ENCODE data around the gene PC. TPM values are rescaled to one million over a fixed set of nuclear protein-coding genes. Genes with fewer than 3 reads are reported as not detected.

The PC gene
- total RNA-seq, 1 experiment from 2014 or later, result 22.5 TPM

- H3K9me3 ChIP-seq, result no peaks in the 10 kb centered on the region
- Mint-ChIP-seq H3K27ac (ENCODE audit: unreplicated experiment) (no peak overlapping the region), H3K4me1 (ENCODE audit: low read depth, unreplicated experiment) (no peaks in the 10 kb centered on the region), H3K9me3 (ENCODE audit: unreplicated experiment) (no peaks in the 10 kb centered on the region), H3K36me3 (ENCODE audit: insufficient read depth, unreplicated experiment) (no peaks in the 10 kb centered on the region), H3K4me3 (ENCODE audit: unreplicated experiment) (no peak overlapping the region), H3K27me3 (ENCODE audit: insufficient read depth, unreplicated experiment) (no peaks in the 10 kb centered on the region)
- peaks cover 4% of the 10 kb centered on the region; the same call in 1 of the 2 replicates for H3K4me1 ChIP-seq
- CTCF ChIA-PET, result interaction anchor here (0.6 to 1.6 kb wide), 5 partner anchors 9 to 1810 kb away, joined by 3 to 7 read pairs (median 4); no protein-coding TSS in a partner anchor
- no peaks in the 10 kb centered on the region for H3K27me3 ChIP-seq (replicated peaks; ENCODE audit: control insufficient read depth, insufficient read depth, low read length)
- DNase-seq, result no peak
- no peaks in the 10 kb centered on the region; the same call in 1 of the 2 replicates for H3K36me3 ChIP-seq (ENCODE audit: control insufficient read depth, insufficient read depth, low read length)
- no TSS peak for BruUV-seq (replicated peaks)
- intact Hi-C loops (cut with micrococcal nuclease; ENCODE audit: unreplicated experiment), result loop anchor here (1.0 to 5.0 kb wide), 3 partner anchors 24 to 110 kb away; partner anchors contain the start of genes C11orf86, PC and RCE1
- no peak overlapping the region for H3K4me3 ChIP-seq (ENCODE audit: low read depth, low read length)
- TF ChIP-seq CTCF (IDR thresholded peaks at IDR 0.05; ENCODE audit: insufficient read depth in 1 of 2, low read depth in 1 of 2, low read length in 1 of 2, severe bottlenecking in 1 of 2, unreplicated experiment in 1 of 2), result peak in 1 of 2 experiments; percentile 34
- POLR2A ChIA-PET, result no interaction called here
Measured at GRCh38 chr11:66867425-66868040, 90.7 kb downstream of the PC start.

- intact Hi-C loops (cut with micrococcal nuclease; ENCODE audit: unreplicated experiment), result loop anchor here (5.0 kb wide), 2 partner anchors 91 to 111 kb away; partner anchors contain the start of genes C11orf86 and PC
- Histone ChIP-seq H3K9me3 (no peaks in the 10 kb centered on the region), H3K4me3 (ENCODE audit: low read depth, low read length) (no peak overlapping the region), H3K27me3 (replicated peaks; ENCODE audit: control insufficient read depth, insufficient read depth, low read length) (no peaks in the 10 kb centered on the region), H3K36me3 (ENCODE audit: control insufficient read depth, insufficient read depth, low read length) (no peaks in the 10 kb centered on the region; the same call in 1 of the 2 replicates), H3K4me1 (peaks cover 4% of the 10 kb centered on the region; the same call in 1 of the 2 replicates)
- Mint-ChIP-seq H3K27ac (ENCODE audit: unreplicated experiment) (no peak overlapping the region), H3K4me1 (ENCODE audit: low read depth, unreplicated experiment) (no peaks in the 10 kb centered on the region), H3K36me3 (ENCODE audit: insufficient read depth, unreplicated experiment) (no peaks in the 10 kb centered on the region), H3K9me3 (ENCODE audit: unreplicated experiment) (no peaks in the 10 kb centered on the region), H3K4me3 (ENCODE audit: unreplicated experiment) (no peak overlapping the region), H3K27me3 (ENCODE audit: insufficient read depth, unreplicated experiment) (no peaks in the 10 kb centered on the region)
- TF ChIP-seq CTCF (IDR thresholded peaks at IDR 0.05; ENCODE audit: insufficient read depth in 1 of 2, low read depth in 1 of 2, low read length in 1 of 2, severe bottlenecking in 1 of 2, unreplicated experiment in 1 of 2), result no peak
- BruUV-seq (replicated peaks), result no TSS peak
- ChIA-PET POLR2A (no interaction called here), CTCF (interaction anchor here (1.6 kb wide), 1 partner anchor 9 kb away, joined by 6 read pairs; no protein-coding TSS in a partner anchor)
- no peak for DNase-seq
Measured at GRCh38 chr11:66866511-66866986, 91.6 kb downstream of the PC start.

GRCh38 chr11:66866007-66866406, 92.2 kb downstream of the PC start:
- H3K27me3 ChIP-seq (replicated peaks; ENCODE audit: control insufficient read depth, insufficient read depth, low read length), result no peaks in the 10 kb centered on the region
- H3K4me3 ChIP-seq (ENCODE audit: low read depth, low read length), result no peak overlapping the region
- no peaks in the 10 kb centered on the region for H3K36me3 Mint-ChIP-seq (ENCODE audit: insufficient read depth, unreplicated experiment)
- H3K4me1 ChIP-seq, result peaks cover 4% of the 10 kb centered on the region; the same call in 1 of the 2 replicates
- no peaks in the 10 kb centered on the region for H3K9me3 ChIP-seq
- H3K36me3 ChIP-seq (ENCODE audit: control insufficient read depth, insufficient read depth, low read length), result no peaks in the 10 kb centered on the region; the same call in 1 of the 2 replicates
- no TSS peak for BruUV-seq (replicated peaks)
- no peak overlapping the region for H3K27ac Mint-ChIP-seq (ENCODE audit: unreplicated experiment)
- no peak for TF ChIP-seq CTCF (IDR thresholded peaks at IDR 0.05; ENCODE audit: insufficient read depth in 1 of 2, low read depth in 1 of 2, low read length in 1 of 2, severe bottlenecking in 1 of 2, unreplicated experiment in 1 of 2)
- H3K4me3 Mint-ChIP-seq (ENCODE audit: unreplicated experiment), result no peak overlapping the region
- CTCF ChIA-PET, result interaction anchor here (1.6 kb wide), 1 partner anchor 20 kb away, joined by 3 read pairs; no protein-coding TSS in a partner anchor
- intact Hi-C loops (cut with micrococcal nuclease; ENCODE audit: unreplicated experiment), result loop anchor here (5.0 kb wide), 2 partner anchors 91 to 111 kb away; partner anchors contain the start of genes C11orf86 and PC
- DNase-seq, result no peak
- H3K4me1 Mint-ChIP-seq (ENCODE audit: low read depth, unreplicated experiment), result no peaks in the 10 kb centered on the region
- H3K27me3 Mint-ChIP-seq (ENCODE audit: insufficient read depth, unreplicated experiment), result no peaks in the 10 kb centered on the region
- POLR2A ChIA-PET, result no interaction called here
- H3K9me3 Mint-ChIP-seq (ENCODE audit: unreplicated experiment), result no peaks in the 10 kb centered on the region

All from Caco-2 (cell line).